Measurements from ENCODE around the gene MAEA. TPM values are rescaled to one million over a fixed set of nuclear protein-coding genes. Genes with fewer than 3 reads are reported as not detected.
A peak's percentile ranks its signal among the peaks of the same experiment; 100 is the strongest.

Gene MAEA
- total RNA-seq, 1 donor = 70.6 TPM

DNA sequence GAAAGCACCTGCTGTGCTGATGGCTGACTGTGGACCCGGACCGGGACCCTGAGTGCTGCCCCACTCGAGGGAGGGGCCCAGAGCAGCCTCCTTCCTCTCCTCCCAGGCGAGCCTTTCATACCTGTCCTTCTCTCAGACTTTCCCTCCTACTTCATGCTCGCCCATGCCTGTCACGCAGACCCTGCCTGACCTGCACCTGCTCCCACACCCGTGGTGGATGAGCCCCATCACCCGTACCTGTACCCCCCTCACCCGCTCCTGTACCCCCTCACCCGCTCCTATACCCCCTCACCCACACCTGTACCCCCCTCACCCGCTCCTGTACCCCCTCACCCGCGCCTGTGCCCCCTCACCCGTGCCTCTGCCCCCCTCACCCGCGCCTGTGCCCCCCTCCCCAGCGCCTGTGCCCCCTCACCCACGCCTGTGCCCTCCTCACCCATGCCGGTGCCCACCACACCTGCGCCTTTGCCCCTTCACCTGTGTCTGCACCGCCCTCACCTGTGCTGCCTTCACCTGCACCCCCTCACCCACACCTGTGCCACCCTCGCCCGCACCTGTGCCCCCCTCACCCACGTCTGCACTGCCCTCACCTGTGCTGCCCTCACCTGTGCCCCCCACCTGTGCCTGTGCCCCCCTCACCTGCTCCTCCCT is 5.8 kb downstream of the MAEA start:
- Histone ChIP-seq H3K4me2 (ENCODE audit: insufficient read depth, low read length) (no peak overlapping the region), H2AFZ (ENCODE audit: low read length) (no peak overlapping the region), H3K79me2 (ENCODE audit: insufficient read depth, low read length) (peaks cover 95% of the 10 kb centered on the region), H3K27ac (ENCODE audit: low read depth, low read length) (peak overlapping the region; percentile 58), H3K4me1 (ENCODE audit: insufficient read depth, low read length) (peaks cover 27% of the 10 kb centered on the region), H3K4me3 (ENCODE audit: insufficient read depth, low read length) (no peak overlapping the region), H4K20me1 (ENCODE audit: insufficient read depth, low read length) (peaks cover 74% of the 10 kb centered on the region), H3K9me3 (ENCODE audit: low read depth, low read length) (no peaks in the 10 kb centered on the region), H3K27me3 (ENCODE audit: insufficient read depth, low read length) (no peaks in the 10 kb centered on the region), H3K36me3 (ENCODE audit: insufficient read depth, low read length) (peaks cover 26% of the 10 kb centered on the region)
- TF ChIP-seq, protein P1, sequence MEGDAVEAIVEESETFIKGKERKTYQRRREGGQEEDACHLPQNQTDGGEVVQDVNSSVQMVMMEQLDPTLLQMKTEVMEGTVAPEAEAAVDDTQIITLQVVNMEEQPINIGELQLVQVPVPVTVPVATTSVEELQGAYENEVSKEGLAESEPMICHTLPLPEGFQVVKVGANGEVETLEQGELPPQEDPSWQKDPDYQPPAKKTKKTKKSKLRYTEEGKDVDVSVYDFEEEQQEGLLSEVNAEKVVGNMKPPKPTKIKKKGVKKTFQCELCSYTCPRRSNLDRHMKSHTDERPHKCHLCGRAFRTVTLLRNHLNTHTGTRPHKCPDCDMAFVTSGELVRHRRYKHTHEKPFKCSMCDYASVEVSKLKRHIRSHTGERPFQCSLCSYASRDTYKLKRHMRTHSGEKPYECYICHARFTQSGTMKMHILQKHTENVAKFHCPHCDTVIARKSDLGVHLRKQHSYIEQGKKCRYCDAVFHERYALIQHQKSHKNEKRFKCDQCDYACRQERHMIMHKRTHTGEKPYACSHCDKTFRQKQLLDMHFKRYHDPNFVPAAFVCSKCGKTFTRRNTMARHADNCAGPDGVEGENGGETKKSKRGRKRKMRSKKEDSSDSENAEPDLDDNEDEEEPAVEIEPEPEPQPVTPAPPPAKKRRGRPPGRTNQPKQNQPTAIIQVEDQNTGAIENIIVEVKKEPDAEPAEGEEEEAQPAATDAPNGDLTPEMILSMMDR (IDR thresholded peaks at IDR 0.05; ENCODE audit: extremely low read depth, low read depth, low read length) = no peak
- DNase-seq (ENCODE audit: insufficient read length, low spot score, missing footprints) = peak; percentile 50

DNA sequence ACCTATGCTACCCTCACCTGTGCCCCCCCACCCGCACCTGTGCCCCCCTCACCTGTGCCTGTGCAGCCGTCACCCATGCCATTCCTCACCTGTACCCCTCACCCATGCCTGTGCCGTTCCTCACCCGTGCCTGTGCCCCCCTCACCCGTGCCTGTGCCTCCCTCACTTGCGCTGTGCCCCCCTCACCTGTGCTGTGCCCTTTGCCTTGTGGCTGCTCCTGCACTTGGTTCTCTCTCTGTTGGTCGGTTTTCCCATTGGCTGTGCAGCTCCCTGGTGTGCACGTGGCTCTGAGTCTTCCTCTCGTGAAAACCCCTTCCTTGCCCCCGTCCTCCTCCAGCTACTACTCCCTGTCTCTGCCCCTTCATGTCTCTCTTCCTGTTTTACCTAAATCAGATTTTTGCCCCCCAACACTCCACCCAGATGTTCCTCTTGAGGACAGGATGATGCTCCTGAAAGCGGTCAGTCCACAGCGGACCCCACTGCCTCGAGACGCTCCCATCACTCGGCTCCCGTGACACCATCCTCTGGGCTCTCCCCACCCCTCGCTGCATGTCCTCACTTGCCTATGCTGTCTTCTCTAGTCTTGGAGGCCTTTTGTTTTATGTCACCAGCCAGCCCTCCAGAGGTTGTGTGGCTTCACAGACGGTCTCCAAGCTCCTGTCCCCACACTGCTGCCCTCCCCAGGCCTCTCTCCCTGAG is 6.8 kb downstream of the MAEA start:
- H3K4me2 ChIP-seq (ENCODE audit: insufficient read depth, low read length) = no peak overlapping the region
- peaks cover 31% of the 10 kb centered on the region for H3K36me3 ChIP-seq (ENCODE audit: insufficient read depth, low read length)
- DNase-seq (ENCODE audit: insufficient read length, low spot score, missing footprints) = peak; percentile 78
- no peak overlapping the region for H3K27ac ChIP-seq (ENCODE audit: low read depth, low read length)
- peaks cover 95% of the 10 kb centered on the region for H3K79me2 ChIP-seq (ENCODE audit: insufficient read depth, low read length)
- H3K4me3 ChIP-seq (ENCODE audit: insufficient read depth, low read length) = no peak overlapping the region
- no peaks in the 10 kb centered on the region for H3K27me3 ChIP-seq (ENCODE audit: insufficient read depth, low read length)
- H3K4me1 ChIP-seq (ENCODE audit: insufficient read depth, low read length) = peaks cover 18% of the 10 kb centered on the region
- TF ChIP-seq, protein P1 (IDR thresholded peaks at IDR 0.05; ENCODE audit: extremely low read depth, low read depth, low read length) = no peak
- no peak overlapping the region for H2AFZ ChIP-seq (ENCODE audit: low read length)
- no peaks in the 10 kb centered on the region for H3K9me3 ChIP-seq (ENCODE audit: low read depth, low read length)
- H4K20me1 ChIP-seq (ENCODE audit: insufficient read depth, low read length) = peaks cover 74% of the 10 kb centered on the region

DNA sequence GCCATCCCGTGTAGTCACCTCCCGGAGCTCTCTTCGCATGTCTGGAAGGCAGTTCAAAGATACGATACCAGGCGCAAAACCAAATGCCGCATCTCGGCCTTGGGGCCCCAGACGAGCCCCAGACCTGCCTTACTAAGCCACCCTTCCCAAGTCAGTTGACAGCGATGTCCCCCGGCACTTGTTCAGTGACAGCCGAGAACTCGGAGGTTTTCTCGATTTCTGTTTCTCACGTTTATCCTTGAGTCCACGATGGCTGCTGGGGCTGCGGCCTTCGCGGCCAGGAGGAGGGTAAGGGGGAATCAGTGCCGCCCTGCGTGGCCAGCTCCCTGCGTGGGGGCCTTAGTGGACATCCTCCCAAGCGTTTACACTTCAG is 7.3 kb downstream of the MAEA start:
- no peak overlapping the region for H3K4me2 ChIP-seq (ENCODE audit: insufficient read depth, low read length)
- H3K79me2 ChIP-seq (ENCODE audit: insufficient read depth, low read length) = peaks cover 95% of the 10 kb centered on the region
- no peak overlapping the region for H3K4me3 ChIP-seq (ENCODE audit: insufficient read depth, low read length)
- TF ChIP-seq, protein P1 (IDR thresholded peaks at IDR 0.05; ENCODE audit: extremely low read depth, low read depth, low read length) = no peak
- H3K27ac ChIP-seq (ENCODE audit: low read depth, low read length) = no peak overlapping the region
- H3K36me3 ChIP-seq (ENCODE audit: insufficient read depth, low read length) = peaks cover 28% of the 10 kb centered on the region
- no peaks in the 10 kb centered on the region for H3K27me3 ChIP-seq (ENCODE audit: insufficient read depth, low read length)
- H3K9me3 ChIP-seq (ENCODE audit: low read depth, low read length) = no peaks in the 10 kb centered on the region
- peak; percentile 43 for DNase-seq (ENCODE audit: insufficient read length, low spot score, missing footprints)
- H2AFZ ChIP-seq (ENCODE audit: low read length) = no peak overlapping the region
- H3K4me1 ChIP-seq (ENCODE audit: insufficient read depth, low read length) = peaks cover 12% of the 10 kb centered on the region
- H4K20me1 ChIP-seq (ENCODE audit: insufficient read depth, low read length) = peaks cover 72% of the 10 kb centered on the region
